GM12878 (cell line): ENCODE data around the gene FAHD1. TPM values are rescaled to one million over a fixed set of nuclear protein-coding genes. Genes with fewer than 3 reads are reported as not detected.
A peak's percentile ranks its signal among the peaks of the same experiment; 100 is the strongest.

Experiments
- ATAC-seq: fragments of 200-7000 bp; cut with Tn5 transposase; 3 replicates; pipeline ENCODE4 v1.9.1; 2020; ENCODE audit warnings: mild to moderate bottlenecking, moderate library complexity
- BruUV-seq: library from RNA; stranded (reverse); fragments of 400-500 nt; replicated peaks from 2 replicates; lab custom pipeline; 2021; lab: Mats Ljungman, UMichigan
- CTCF ChIA-PET: fragments of 300-600 bp; sonication (Branson Sonifier 250); formaldehyde crosslinking; extraction: SDS; loops from one replicate; lab custom pipeline; 2021; ENCODE audit warnings: inconsistent platforms; lab: Yijun Ruan, JAX
- POLR2A ChIA-PET: fragments of 350-600 bp; formaldehyde crosslinking; extraction: SDS; loops from one replicate; lab custom pipeline; 2021; ENCODE audit warnings: inconsistent platforms; lab: Charles Lee
- RAD21 ChIA-PET: fragments of 300-600 bp; sonication (Branson Sonifier 250); formaldehyde crosslinking; loops from one replicate; lab custom pipeline; 2023; ENCODE audit warnings: antibody characterized with exemption; ENCODE audit not compliant: unreplicated experiment; lab: Charles Lee
- SMC1A ChIA-PET: fragments of 300-600 bp; sonication (Branson Sonifier 250); formaldehyde crosslinking; loops from one replicate; lab custom pipeline; 2023; ENCODE audit not compliant: unreplicated experiment, uncharacterized antibody; lab: Charles Lee
- DNase-seq: peaks from one replicate; pipeline ENCODE4 v3.0.0-alpha.2; 2011; ENCODE audit warnings: low read depth, low spot score
- FAIRE-seq: peaks from 3 replicates; lab custom pipeline; 2011; peaks lifted over from hg19 to GRCh38; lab: Jason Lieb, UNC
- H2AFZ ChIP-seq: 2 replicates; pipeline ENCODE4 v1.6.0; 2011; ENCODE audit warnings: low read depth, low read length, control low read depth; ENCODE audit not compliant: control insufficient read depth
- H3K27ac ChIP-seq: 2 replicates; pipeline ENCODE4 v1.5.1; 2011; ENCODE audit warnings: control low read depth; ENCODE audit not compliant: control insufficient read depth, insufficient read depth
- H3K27me3 ChIP-seq, 2 experiments: replicated peaks in 1 of 2; 2 replicates each; pipeline versions ENCODE4 v1.6.0 to v1.6.1; 2011; ENCODE audit warnings: low read length in 1 of 2; ENCODE audit not compliant: control insufficient read depth in 2 of 2, insufficient read depth in 2 of 2
- H3K36me3 ChIP-seq, 2 experiments: 2 replicates each; pipeline ENCODE4 v1.5.1; 2011; ENCODE audit warnings: low read length in 1 of 2; ENCODE audit not compliant: control insufficient read depth in 2 of 2, insufficient read depth in 2 of 2
- H3K4me1 ChIP-seq: 2 replicates; pipeline ENCODE4 v1.6.1; 2011; ENCODE audit warnings: mild to moderate bottlenecking, low read length, moderate library complexity, mixed read lengths; ENCODE audit not compliant: control insufficient read depth, insufficient read depth
- H3K4me2 ChIP-seq: 2 replicates; pipeline ENCODE4 v1.6.0; 2011; ENCODE audit warnings: control low read depth; ENCODE audit not compliant: control insufficient read depth, insufficient read depth
- H3K4me3 ChIP-seq: fragments of 200-600 bp; sonication (generic); 2 replicates; pipeline ENCODE4 v1.5.1; 2016
- H3K79me2 ChIP-seq: 2 replicates; pipeline ENCODE4 v1.6.0; 2011; ENCODE audit warnings: low read length; ENCODE audit not compliant: control insufficient read depth, insufficient read depth
- H3K9ac ChIP-seq: 2 replicates; pipeline ENCODE4 v1.8.0; 2011; ENCODE audit warnings: low read length, control low read depth, mixed read lengths; ENCODE audit not compliant: control insufficient read depth, insufficient read depth
- H3K9me3 ChIP-seq: replicated peaks from 3 replicates; pipeline ENCODE4 v1.5.1; 2011; ENCODE audit warnings: mild to moderate bottlenecking, low read length; ENCODE audit not compliant: control insufficient read depth, insufficient read depth
- H4K20me1 ChIP-seq: 2 replicates; pipeline ENCODE4 v1.6.0; 2011; ENCODE audit not compliant: control insufficient read depth, insufficient read depth
- BCL3 ChIP-seq: IDR thresholded peaks from 2 replicates; pipeline ENCODE4 v1.6.1; 2011; ENCODE audit warnings: borderline replicate concordance, low read depth, mild to moderate bottlenecking, moderate library complexity, low read length; ENCODE audit not compliant: insufficient read depth, poor library complexity, severe bottlenecking
- JUNB ChIP-seq: IDR thresholded peaks from 2 replicates; pipeline ENCODE4 v1.6.1; 2016; ENCODE audit warnings: antibody characterized with exemption, mild to moderate bottlenecking
- KAT2A ChIP-seq: conservative IDR thresholded peaks from 2 replicates; pipeline ENCODE4 v1.6.1; 2011; ENCODE audit warnings: low read depth, low read length; ENCODE audit not compliant: control insufficient read depth
- MLLT1 ChIP-seq: fragments of 450-650 bp; IDR thresholded peaks from 2 replicates; pipeline ENCODE4 v1.6.1; 2016; ENCODE audit warnings: mild to moderate bottlenecking
- MXI1 ChIP-seq: fragments of 150-350 bp; IDR thresholded peaks from 2 replicates; pipeline ENCODE4 v1.6.1; 2011; ENCODE audit warnings: low read depth, mild to moderate bottlenecking, inconsistent platforms, low read length, improper control_type of control experiment
- TBL1XR1 ChIP-seq: IDR thresholded peaks from 2 replicates; pipeline ENCODE4 v1.6.1; 2012; ENCODE audit warnings: low read depth, low read length, improper control_type of control experiment
- WGBS: methylation state at CpG from one replicate; pipeline ENCODE4 v1.1.6; 2016; ENCODE audit warnings: low lambda C conversion rate; ENCODE audit not compliant: insufficient replicate concordance, insufficient coverage; ENCODE audit errors: missing lambda C conversion rate; 5-methylcytosine and 5-hydroxymethylcytosine counted together
- in situ Hi-C: fragments of 300-500 bp; cut with MboI; formaldehyde crosslinking; loops from 9 replicates; pipeline ENCODE4 v1.14.3; 2018; ENCODE audit warnings: mixed read lengths
- intact Hi-C: fragments of 100-400 bp; cut with micrococcal nuclease; formaldehyde crosslinking; loops from one replicate; pipeline ENCODE4 v1.14.2; 2022; ENCODE audit not compliant: unreplicated experiment
- polyA plus RNA-seq, 11 experiments: library from polyadenylated mRNA; depleted of rRNA in 4 of 11; unstranded in 6 of 11; stranded (reverse) in 5 of 11; fragments of >200 nt; fragmentation: Nextera tagmentation in 4 of 11; fragmentation: Illumina TruSeq in 1 of 11; extraction: Ambion mirVana in 4 of 11; extraction: Trizol in 1 of 11; gene quantifications; 1 replicate in 1 of 11; 2 replicates in 10 of 11; pipeline versions ENCODE4 v1.2.1 to v1.2.3, GENCODE V29; 2011 to 2016; ENCODE audit warnings: inconsistent platforms in 2 of 11, missing spikeins in 2 of 11, low read depth in 1 of 11
- total RNA-seq, 4 experiments: library from RNA; depleted of rRNA in 3 of 4; stranded (reverse); fragments of >200 nt in 3 of 4; fragmentation: Illumina TruSeq in 1 of 4; extraction: Trizol in 1 of 4; gene quantifications; 2 replicates each; pipeline versions ENCODE4 v1.2.1 to v1.2.3, GENCODE V29; 2013 to 2021
- TF ChIP-seq, protein P1 (sequence below): fragments of 450-650 bp; IDR thresholded peaks from 2 replicates; pipeline ENCODE4 v1.6.1; 2017; ENCODE audit warnings: mild to moderate bottlenecking, low read depth, inconsistent platforms; ENCODE audit not compliant: poor library complexity, severe bottlenecking

The FAHD1 gene
- total and polyA plus RNA-seq, 10 of the 15 experiments (the other 5 are each of a cell fraction or from before 2014, with no cell fraction given): 4.3 to 43.0 (median 18.8) TPM

DNA sequence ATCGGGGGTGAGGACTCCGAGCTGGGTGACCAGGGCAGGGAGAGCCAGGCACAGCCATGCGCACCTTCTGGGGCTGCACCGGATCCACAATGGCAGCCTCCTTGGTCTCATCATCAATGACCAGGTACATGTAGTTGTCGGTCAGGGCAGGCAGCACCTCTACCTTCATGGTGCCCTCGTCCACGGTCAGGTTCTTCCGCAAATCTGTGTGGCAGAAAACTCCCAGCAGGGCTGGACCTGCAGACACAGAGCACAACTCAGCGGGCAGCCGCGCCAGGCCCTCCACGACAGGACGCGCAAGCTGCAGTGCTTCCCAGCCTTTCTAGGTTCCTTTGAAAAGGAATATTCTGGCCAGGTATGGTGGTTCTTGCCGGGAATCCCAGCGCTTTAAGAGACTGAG is 4.2 kb upstream of the FAHD1 start:
- RAD21 ChIA-PET: no interaction called here
- POLR2A ChIA-PET: interaction anchor here (0.6 kb wide), 1 partner anchor 34 kb away, joined by 8 read pairs; no protein-coding TSS in a partner anchor
- no TSS peak for BruUV-seq
- Histone ChIP-seq H3K4me1 (no peaks in the 10 kb centered on the region), H3K79me2 (peaks cover 8% of the 10 kb centered on the region), H2AFZ (no peak overlapping the region), H3K27me3 (no peaks in the 10 kb centered on the region), H3K9ac (no peak overlapping the region), H3K9me3 (no peaks in the 10 kb centered on the region), H3K4me3 (no peak overlapping the region), H3K4me2 (no peak overlapping the region), H3K36me3 (no peaks in the 10 kb centered on the region), H4K20me1 (no peaks in the 10 kb centered on the region), H3K27ac (no peak overlapping the region)
- no peak for TF ChIP-seq MXI1
- no peak for TF ChIP-seq KAT2A
- TF ChIP-seq MLLT1: no peak
- intact Hi-C loops (no loop called here), in situ Hi-C loops (no loop called here)
- SMC1A ChIA-PET: interaction anchor here (0.8 kb wide), 1 partner anchor 402 kb away, joined by 3 read pairs; no protein-coding TSS in a partner anchor
- DNase-seq: no peak
- 89% methylated on average over 16 of the region's 16 CpGs for WGBS
- CTCF ChIA-PET: no interaction called here
- FAIRE-seq: no peak
- no peak for ATAC-seq

DNA sequence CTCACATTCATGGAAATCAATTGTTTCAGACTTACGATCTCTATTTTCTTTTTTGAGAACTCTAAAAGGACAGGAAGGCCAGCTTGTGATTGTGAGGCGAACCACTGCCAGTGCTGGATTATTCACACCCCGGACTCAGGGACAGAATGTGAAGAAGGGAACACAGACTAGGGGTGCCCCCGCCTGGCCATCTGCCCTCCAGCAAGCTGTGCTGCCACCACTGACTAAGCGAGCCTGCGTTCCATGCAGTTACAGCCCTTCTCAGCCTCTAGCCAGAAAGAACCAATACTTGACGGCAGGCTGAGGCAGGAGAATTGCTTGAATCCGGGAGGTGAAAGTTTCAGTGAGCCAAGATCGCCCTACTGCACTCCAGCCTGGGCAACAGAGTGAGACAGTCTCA is 3.2 kb upstream of the FAHD1 start:
- H3K4me1 ChIP-seq: no peaks in the 10 kb centered on the region
- FAIRE-seq (no peak), ATAC-seq (peak; percentile 14; the same call in 2 of the 3 replicates), DNase-seq (no peak)
- H3K27ac ChIP-seq: no peak overlapping the region
- in situ Hi-C loops (no loop called here), intact Hi-C loops (no loop called here)
- ChIA-PET POLR2A (no interaction called here), CTCF (interaction anchor here (1.1 to 1.2 kb wide), 2 partner anchors 43 to 52 kb away, joined by 3 read pairs; no protein-coding TSS in a partner anchor), SMC1A (interaction anchor here (0.8 to 1.6 kb wide), 2 partner anchors 41 to 403 kb away, joined by 3 read pairs; partner anchors contain the start of genes NUBP2 and SPSB3), RAD21 (interaction anchor here (1.5 kb wide), 1 partner anchor 41 kb away, joined by 6 read pairs; the partner anchor contains the start of genes NUBP2 and SPSB3)
- no peaks in the 10 kb centered on the region for H3K36me3 ChIP-seq
- no peaks in the 10 kb centered on the region for H3K27me3 ChIP-seq
- peaks cover 17% of the 10 kb centered on the region for H3K79me2 ChIP-seq
- 28% methylated on average over 9 of the region's 9 CpGs for WGBS
- no TSS peak for BruUV-seq
- no peak overlapping the region for H3K9ac ChIP-seq
- H3K4me3 ChIP-seq: no peak overlapping the region
- no peaks in the 10 kb centered on the region for H3K9me3 ChIP-seq
- no peak overlapping the region for H2AFZ ChIP-seq
- H3K4me2 ChIP-seq: no peak overlapping the region
- H4K20me1 ChIP-seq: no peaks in the 10 kb centered on the region
- TF ChIP-seq TBL1XR1 (no peak), BCL3 (no peak), MLLT1 (no peak), JUNB (no peak)
- TF ChIP-seq, protein P1, sequence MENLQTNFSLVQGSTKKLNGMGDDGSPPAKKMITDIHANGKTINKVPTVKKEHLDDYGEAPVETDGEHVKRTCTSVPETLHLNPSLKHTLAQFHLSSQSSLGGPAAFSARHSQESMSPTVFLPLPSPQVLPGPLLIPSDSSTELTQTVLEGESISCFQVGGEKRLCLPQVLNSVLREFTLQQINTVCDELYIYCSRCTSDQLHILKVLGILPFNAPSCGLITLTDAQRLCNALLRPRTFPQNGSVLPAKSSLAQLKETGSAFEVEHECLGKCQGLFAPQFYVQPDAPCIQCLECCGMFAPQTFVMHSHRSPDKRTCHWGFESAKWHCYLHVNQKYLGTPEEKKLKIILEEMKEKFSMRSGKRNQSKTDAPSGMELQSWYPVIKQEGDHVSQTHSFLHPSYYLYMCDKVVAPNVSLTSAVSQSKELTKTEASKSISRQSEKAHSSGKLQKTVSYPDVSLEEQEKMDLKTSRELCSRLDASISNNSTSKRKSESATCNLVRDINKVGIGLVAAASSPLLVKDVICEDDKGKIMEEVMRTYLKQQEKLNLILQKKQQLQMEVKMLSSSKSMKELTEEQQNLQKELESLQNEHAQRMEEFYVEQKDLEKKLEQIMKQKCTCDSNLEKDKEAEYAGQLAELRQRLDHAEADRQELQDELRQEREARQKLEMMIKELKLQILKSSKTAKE: no peak
